Subcutaneous adipose tissue (tissue), 4 donors: ENCODE results near the gene SKP1. TPM values are rescaled to one million over a fixed set of nuclear protein-coding genes. Genes with fewer than 3 reads are reported as not detected.

Source experiments
- total RNA-seq, 4 donors: library from RNA; depleted of rRNA; stranded (reverse); fragments of >200 nt; gene quantifications; one replicate each; pipeline ENCODE4 v1.1.0, GENCODE V29; 2016
- TF ChIP-seq, protein P1 (sequence below): fragments of 450-650 bp; IDR thresholded peaks from one replicate; pipeline ENCODE4 v1.5.1; 2016; ENCODE audit warnings: low read depth, mild to moderate bottlenecking, control low read depth, antibody characterized with exemption, moderate library complexity

Gene SKP1
- total RNA-seq, 4 donors from 2014 or later: 132 to 336 (median 244) TPM

DNA sequence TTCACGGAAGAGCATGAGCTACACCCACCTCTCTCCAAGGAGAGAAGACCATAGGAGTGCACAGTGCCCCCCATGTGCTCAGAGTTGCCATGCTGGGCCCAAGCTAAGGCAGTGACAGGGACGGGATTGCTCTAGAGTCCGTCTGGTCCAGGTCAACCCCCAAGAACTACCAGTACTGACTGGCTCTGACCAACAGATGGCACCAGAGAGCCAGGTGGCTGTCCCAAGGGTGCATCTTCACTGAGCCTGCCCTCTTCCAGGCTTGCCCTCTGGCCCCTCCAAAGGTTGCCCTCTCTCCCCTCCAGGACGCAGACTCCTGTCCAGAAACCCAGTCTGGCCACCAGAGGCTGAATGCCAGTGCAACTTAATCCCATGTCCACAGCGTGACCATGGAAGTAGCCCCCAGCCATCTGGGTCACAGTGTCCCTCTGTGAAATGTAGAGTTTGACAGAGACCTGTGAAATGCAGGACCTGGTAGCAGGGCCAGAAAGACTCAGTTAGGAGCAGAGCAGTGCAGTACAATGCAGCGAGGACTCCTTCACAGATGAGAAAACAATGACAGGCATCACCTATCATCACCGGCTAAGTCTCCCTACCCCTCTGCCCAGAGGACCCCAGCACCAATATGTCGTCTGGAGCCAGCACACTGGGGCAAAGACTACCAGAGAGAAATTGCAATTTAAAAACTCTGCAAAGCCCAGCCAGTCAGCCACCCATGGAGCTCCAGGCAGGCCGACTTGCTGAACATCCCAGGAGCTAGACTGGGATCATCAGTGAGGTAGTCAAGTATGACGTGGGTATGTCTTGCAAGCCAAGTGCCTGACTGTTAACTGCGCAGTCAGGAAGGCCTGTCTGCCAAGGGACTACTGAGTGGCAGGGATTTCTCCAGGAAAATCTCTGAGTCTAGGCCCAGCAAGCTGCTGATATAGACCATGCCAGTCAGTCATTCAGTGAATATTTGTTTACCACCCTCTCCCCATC is 7.7 kb upstream of the SKP1 start:
- TF ChIP-seq, protein P1, sequence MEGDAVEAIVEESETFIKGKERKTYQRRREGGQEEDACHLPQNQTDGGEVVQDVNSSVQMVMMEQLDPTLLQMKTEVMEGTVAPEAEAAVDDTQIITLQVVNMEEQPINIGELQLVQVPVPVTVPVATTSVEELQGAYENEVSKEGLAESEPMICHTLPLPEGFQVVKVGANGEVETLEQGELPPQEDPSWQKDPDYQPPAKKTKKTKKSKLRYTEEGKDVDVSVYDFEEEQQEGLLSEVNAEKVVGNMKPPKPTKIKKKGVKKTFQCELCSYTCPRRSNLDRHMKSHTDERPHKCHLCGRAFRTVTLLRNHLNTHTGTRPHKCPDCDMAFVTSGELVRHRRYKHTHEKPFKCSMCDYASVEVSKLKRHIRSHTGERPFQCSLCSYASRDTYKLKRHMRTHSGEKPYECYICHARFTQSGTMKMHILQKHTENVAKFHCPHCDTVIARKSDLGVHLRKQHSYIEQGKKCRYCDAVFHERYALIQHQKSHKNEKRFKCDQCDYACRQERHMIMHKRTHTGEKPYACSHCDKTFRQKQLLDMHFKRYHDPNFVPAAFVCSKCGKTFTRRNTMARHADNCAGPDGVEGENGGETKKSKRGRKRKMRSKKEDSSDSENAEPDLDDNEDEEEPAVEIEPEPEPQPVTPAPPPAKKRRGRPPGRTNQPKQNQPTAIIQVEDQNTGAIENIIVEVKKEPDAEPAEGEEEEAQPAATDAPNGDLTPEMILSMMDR: no peak

DNA sequence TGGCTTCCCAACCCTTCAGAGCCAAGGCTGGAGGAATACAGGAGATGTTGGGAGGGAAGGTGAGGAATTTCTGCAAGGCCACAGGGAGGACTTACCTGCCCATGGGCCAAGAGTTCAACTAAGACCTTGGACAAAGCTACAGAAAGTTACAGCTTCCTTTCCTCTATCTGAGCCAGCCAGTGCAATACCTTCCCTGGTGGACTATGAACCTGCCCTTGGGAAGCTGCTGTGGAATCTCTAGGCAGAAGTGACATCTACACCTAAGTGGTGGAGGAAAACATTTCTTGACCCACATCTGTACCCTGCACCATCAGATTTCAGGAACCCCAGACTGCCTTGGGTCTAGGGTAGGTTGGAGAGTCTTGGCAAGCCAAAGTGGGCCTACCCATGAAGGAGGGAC is 6.7 kb upstream of the SKP1 start:
- TF ChIP-seq, protein P1: no peak

DNA sequence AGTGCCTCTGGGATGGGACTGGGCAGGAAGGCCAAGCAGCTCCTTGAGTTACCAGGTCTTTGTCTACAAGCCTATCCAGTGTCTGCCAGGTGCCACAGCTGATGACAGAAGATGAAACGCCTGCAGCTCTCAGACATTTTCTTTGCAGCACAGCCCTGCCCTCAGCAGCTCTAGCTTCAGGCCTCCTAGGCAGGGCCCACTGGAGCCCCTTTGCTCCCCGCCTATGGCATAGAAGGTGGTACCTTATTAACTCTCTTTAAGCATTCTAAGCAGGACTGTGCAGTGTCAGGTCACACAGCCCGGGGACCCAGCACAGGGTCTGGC is 1.3 kb upstream of the SKP1 start:
- TF ChIP-seq, protein P1: no peak

DNA sequence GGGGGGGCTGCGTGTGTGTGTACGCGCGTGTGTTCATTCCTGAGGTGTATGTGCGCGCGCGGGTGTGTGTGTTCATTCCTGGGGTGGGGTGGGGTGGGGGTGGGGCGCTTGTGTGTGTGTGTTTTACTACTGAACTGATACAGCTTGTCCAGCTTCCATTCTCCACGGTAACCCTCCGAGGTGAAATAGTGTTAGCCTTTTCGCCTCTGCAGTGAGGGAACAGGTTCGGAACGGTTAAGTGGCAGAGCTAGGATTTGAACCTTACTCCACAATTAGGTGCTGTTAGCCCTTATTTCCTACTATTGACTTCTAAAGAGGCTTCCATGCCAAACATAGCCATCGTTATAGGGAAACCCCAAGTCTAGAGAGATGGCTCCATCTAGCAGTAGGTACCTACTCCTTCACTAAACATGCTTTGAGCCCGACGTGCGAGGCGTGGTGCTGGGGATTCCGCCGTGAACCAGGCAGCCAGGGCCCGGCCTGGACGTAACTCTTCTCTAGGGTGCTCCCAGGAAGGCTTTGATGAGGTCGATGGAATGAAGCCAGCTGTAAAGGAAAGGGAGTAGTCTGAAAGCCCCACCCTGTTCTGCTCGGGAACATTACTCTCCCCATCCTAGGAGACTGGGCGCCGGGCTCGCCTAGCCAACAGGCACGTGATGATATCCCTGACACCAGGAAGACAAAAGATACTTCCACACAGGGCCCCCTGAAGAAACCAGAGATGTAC is 782 bp upstream of the SKP1 start:
- TF ChIP-seq, protein P1: no peak

DNA sequence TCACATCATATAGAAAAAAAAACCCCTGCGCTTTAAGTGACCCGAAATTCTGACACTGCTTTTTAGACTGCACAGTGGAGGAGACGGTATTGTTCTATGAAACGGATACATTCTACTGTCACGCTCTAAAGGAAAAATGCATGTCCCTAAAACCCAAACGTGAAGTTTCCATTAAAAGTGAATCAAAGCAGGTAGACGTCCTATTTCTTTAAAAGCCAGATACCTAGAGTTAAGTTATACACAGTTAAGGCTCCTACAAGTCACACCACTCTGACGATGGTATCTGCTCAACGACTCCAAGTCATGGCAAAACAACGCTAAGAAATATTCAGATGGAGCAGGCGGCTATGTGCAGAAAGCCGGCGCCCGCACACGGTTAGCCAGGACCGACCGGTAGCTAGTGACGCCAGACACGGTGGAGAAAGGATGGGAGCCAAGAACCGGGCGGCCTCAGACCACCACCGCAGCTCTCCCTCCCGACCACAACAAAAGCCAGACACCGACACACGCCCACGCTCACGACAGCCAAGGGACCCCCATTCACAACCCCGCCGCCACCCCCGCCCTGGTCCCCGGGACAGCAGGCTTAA is 734 bp downstream of the SKP1 start:
- TF ChIP-seq, protein P1: no peak

DNA sequence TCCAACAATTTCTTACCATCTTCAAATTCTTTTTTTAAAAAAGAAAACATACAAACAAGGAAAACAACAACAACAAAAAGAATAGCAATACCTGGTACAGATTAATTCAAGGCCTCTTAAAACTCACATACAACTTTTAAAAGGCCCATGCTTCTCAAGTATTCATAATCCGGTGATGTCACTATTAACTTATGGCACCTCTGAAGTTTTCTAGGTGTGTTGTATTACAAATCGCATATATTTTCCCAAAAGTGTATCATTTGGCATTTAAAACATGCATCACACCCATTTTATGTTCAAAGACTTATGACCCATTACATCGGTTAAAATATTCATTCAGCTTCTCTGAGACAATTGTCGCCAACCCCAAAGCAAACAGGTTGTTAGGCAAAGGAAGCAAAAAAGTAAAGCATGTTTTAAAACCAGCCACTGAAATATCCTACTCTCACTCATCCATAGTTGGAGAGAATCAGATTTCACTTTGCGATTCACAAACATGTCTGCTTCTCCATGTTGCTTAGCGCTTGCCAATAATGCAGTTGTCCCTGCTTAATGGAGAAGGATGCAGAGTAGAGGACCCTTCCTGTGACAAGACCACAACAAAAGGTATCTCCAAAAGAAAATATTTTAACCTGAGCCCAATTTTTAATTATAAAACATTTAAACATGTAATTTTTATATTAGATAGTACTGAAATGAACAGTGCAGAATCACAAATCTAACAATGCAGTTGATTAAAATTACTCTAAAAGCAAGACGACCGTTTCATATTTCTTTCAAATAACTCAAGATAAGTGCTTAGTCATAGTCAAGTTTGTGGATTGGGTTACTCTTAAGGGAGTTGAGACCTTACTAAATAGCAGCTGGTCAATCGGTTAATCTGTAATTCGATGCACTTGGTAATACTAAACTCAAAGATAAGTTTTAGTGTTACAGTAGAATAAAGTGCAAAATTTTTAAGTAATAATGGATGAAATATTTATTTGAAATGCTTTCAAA is 1.6 kb downstream of the SKP1 start:
- TF ChIP-seq, protein P1: no peak
